GM18511 (cell line): ENCODE data around the gene FAAP100.
"Not testable (repeated sequence)": the region's sequence is repeated elsewhere in the genome, so short reads cannot be mapped to it uniquely, and the experiment has no call there.

Source experiments
- ATAC-seq: cut with Tn5 transposase; IDR thresholded peaks from one replicate; pipeline ENCODE4 v1.9.1; 2021; ENCODE audit warnings: mild to moderate bottlenecking, moderate library complexity; ENCODE audit not compliant: unreplicated experiment

FAAP100 gene

DNA sequence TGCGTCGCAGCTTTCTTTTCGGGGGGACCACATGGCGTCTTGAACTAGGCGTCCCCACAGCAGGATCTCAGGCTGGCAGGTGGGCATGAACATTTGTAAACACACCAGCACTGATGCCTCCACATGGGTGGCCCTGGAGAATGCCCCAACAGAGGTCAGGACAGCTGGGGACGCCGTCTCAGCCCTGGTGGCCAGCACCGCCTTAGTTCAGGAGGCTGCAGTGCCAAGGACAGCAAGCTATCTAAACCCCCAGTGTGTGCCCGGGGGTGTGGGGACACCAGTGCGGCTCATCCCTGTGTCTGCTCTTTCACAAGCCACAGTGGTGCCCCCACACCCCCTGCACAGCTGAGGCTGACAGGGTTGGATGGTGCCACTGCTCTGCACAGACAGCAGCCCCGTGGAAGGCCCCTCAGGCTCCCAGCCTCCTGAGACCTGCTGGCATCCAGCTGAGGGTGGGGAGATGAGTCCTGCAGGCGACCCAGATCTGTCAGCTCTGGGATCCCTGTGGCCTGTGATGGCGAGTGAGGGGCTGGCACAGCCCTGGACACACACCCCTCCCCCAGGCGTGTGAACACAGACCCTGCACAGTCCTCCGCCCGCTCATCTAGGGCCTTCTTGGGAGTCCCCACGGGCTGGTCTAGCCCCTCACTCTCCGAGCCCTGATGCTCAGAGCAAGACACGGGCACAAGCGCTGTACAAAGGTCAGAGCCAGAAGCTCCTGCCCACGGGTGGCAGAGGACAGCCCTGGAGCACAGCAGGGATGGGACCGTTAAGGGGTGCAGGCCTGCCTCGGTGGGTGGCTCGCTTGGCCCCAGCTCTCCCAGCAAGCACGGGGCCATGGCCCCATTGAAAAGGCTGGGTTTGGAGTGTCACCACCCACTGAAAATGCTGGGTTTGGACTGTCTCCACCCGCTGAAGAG lies 13.2 kb downstream of the FAAP100 start:
- ATAC-seq, result no peak

DNA sequence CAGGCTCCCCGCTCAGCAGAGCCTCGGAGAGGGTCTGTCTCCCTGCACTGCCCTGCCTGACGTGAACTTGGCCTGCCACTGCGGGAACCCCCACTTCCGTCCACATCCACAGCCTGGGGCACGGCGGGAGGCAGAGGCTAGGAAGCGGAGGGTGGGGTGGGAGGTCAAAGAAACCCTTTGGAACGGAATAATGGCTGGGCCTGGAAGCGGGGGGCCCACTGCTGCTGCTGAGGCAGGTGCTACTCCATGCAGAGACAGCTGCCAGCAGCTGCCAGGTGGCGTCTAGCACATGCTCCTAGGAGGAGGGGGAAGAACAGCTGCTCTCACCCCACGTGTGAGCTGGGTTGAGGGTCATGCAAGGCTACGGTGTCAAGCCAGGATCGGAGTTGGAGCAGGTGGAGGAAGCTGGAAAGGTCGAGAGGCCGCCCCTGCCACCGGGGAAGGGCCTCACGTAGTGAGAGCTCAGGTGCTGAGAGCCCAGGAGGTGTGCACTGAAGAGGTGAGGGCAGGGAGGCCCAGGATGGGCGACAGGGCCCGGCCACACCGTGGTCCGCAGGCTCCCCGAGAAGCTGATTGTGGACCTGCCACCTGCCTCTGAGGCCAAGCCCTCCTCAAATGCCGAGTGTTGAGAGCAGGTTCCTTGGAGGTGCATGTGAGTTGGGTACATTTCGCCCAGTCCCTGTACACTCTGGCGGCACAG lies 14.1 kb downstream of the FAAP100 start:
- no peak for ATAC-seq

DNA sequence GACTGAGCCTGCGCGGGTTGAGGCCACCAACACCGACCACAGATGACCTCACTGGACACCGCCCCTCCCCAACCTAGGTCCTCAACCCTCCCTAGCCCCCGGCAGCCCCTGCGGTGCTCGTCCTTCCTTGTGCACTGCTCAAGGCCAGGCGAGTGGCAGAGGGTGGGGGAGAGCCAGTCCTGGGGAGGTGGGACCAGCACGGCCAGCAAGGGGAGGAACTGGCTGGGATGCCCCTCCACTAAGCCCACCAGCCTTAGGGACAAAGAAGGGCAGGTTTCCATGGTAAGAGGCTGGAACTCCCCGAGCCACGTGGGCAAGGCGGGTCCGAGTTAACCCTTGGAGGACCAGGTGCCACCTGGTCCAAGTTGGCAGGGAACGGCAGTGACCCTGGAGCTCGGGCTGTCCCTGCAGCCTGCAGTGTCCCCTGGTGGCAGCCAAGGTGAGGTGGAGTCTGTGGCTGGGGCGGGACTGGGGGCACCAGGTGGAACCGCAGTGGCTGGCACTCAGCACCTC lies 14.8 kb downstream of the FAAP100 start:
- no peak for ATAC-seq

DNA sequence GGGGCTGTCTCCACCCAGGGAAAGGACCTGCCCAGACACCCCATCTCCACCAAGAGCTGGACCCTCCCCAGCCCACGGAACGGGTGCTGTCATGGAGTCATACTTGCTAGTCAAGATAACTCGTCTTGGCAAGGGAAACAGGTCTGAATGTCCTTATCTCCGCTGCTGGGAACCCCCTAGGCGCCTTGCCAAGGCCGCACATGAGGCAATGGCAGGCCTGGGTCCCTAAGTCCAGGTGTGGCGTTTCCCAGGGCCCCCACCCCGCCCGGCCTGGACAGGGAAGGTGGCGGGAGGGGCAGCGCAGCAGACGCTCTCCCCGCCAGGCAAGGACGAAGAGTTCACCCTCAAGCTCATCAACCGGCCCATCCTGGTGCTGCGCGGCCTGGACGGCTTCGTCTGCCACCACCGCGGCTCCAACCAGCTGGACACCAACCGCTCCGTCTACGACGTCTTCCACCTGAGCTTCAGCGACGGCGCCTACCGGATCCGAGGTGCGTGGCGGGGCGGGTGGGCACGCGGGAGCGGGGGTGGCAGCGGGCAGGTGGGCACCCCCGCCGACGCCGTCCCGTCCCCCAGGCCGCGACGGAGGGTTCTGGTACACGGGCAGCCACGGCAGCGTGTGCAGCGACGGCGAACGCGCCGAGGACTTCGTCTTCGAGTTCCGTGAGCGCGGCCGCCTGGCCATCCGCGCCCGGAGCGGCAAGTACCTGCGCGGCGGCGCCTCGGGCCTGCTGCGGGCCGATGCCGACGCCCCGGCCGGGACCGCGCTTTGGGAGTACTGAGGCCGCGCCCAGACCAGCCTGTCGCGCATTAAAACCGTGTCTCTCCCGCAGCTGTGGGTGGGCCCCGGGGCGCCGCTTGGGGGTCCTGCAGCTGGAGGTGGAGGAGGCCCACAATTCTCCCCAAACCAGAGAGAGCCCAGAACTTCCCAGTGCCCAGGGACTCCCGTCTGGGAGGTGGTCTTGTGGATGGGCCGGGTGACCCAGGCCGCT lies 15.6 kb downstream of the FAAP100 start:
- ATAC-seq, result no peak

DNA sequence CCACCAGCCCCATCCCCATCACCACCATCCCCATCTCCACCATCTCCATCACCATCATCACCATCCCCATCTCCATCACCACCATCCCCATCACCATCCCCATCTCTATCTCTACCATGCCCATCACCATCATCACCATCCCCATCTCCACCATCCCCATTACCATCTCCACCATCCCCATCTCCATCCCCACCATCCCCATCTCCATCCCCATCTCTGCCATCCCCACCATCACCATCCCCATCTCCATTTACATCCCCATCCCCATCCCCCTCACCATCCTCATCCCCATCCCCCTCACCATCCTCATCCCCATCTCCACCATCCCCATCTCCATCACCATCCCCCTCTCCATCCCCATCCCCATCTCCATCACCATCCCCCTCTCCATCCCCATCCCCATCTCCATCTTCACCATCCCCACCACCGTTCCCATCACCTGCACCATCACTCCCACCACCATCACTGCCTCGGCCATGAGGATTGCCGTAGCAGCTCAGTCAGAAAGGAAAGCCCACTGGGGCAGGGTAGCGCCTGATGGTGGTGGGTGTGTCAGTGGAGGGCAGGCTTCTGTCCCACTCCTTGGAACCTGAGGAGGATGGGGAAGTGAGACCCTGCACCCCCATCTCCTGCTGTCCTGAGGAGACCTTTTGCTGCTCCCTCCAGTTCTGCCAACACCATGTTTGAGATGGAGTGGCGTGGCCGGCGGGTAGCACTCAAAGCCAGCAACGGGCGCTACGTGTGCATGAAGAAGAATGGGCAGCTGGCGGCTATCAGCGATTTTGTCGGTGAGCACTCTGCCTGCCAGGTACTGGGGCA lies 16.5 kb downstream of the FAAP100 start:
- ATAC-seq, result no peak

DNA sequence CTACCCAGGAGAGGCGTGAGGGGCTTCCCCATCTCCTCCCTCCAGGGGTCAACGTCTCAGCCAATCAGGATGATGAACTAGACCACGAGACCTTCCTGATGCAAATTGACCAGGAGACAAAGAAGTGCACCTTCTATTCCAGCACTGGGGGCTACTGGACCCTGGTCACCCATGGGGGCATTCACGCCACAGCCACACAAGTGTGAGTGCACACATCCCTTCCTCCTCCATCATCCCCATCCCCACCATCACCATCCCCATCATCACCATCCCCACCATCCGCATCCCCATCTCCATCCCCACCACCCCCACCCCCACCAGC lies 17.2 kb downstream of the FAAP100 start:
- ATAC-seq, result no peak

DNA sequence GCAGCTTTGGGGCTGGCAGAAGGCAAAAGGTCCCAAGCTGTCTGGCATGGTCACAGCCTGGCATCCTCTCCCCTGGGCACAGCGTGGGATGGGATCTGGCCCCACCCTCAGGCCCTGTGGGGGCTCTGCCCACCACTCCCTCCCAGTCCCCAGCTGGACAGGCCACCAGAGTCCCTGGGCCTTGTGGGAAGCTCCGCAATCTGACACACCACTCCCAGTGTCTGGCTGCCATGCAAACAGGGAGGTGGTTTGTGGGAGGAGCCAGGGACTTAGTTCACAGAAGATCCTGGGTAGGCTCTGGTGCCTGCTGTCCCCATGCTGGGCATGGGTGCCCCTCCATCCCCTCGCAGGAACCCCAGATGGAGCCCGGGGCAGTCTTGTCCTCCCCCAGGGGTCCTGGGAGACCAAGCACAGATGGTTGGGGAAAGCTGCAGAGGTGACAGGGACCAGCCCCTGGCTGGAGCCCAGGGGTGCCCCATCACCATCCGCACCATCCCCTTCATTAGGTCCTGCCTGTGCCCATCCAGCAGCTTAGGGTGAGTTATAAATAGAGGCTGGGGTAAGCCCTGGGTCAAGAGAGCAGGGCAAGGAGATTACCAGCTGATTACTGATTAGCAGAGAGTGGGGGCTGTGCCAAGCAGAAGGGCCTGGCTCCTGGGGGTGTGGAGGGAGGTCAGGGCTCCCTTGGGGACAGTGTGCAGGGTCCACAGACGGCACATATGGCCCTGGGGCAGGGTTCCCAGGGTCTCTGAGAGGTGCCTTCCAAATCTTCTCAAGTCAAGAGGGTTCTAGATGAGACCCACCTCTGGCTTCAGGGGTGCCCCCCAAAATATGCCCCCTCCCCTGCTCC lies 17.8 kb downstream of the FAAP100 start:
- ATAC-seq, result no peak

DNA sequence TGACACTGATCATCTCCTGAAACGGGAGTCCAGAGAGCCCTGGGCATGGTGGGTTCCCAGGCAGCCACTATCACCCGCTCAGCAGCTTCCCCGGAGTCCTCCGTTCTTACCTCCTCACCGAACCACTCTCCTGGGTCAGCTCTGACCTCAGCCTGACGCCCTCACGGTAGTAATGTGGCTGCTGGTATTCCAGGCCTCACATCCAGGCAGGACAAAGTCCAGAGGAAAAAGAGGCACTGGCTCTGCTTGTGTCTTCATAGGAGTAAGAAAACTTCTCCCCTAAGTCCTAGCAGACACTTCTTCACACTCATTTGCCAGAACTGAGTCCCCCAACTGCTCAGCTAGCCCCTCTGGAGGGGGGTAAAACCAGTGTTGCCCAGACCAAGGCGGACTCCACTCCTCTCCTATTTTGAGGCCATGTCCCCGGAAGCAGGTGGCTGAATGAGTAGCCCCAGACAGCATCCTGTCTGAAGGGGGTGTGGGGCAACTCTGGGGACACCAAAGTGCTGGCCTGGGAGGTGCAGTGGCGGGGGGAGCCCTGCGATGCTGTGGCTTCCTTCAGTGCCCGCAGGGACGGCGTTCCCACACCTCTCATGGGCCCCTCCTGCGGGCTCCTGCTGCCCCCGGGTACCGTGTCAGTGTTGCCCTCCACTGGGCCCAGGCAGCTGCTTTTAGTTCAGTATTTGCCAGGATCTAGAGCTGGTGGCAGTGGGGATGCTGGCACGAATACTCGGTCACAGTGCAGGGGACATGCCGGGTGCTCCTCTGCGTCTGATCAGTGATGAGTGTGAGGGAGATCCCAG lies 18.6 kb downstream of the FAAP100 start:
- no peak for ATAC-seq

DNA sequence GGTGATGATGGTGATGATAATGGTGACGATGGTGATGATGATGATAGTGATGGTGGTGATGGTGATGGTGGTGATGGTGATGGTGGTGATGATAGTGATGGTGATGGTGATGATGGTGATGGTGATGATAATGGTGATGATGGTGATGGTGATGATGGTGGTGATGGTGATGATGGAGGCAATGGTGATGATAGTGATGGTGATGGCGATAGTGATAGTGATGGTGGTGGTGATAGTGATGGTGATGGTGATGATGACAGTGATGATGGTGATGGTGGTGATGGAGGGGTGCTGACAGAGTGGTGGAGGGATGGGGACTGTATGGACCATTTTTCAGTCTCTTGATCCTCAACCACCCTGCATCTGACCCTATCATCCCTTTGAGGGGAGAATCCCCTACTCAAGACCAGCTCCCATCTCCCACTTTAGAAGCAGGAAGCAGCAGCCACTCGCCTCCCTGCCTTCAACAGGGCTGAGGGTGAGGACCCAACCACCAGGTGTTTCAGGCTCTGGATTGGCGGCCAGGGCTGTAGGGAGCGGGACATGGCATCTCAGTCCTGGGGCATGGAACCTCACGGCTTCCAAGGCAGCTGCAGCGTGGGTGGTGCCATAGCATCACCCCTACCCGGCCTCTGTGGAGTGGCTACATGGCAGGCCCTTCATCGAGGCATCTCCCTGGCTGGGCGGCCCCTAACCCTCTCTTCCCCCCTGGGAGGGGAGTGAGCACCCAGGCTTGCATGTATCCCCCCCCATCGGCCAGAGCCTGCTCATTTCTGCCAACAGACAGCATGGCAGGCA lies 19.5 kb downstream of the FAAP100 start:
- no peak for ATAC-seq

DNA sequence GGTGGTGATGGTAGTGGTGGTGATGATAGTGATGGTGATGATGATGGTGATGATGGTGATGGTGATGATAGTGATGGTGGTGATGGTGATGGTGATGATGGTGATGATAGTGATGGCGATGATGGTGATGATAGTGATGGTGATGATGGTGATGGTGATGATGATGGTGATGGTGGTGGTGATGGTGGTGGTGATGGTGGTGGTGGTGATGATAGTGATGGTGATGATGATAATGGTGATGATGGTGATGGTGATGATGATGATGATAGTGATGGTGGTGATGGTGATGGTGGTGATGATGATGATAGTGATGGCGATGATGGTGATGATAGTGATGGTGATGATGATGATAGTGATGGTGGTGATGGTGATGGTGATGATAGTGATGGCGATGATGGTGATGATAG lies 20.2 kb downstream of the FAAP100 start:
- not testable (repeated sequence) for ATAC-seq

DNA sequence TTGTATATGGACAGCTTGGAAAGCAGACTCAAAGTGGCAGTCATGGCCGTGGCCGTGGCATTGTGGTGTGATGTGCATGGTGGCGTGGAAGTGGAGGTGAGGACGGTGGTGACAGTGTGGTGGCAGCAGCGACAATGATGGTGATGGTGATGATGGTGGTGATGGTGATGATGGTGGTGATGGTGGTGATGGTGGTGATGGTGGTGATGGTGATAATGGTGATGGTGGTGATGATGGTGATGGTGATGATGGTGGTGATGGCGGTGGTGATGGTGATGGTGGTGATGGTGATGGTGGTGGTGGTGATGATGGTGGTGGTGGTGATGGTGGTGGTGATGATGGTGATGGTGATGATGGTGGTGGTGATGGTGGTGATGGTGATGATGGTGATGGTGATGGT lies 21.1 kb downstream of the FAAP100 start:
- not testable (repeated sequence) for ATAC-seq

DNA sequence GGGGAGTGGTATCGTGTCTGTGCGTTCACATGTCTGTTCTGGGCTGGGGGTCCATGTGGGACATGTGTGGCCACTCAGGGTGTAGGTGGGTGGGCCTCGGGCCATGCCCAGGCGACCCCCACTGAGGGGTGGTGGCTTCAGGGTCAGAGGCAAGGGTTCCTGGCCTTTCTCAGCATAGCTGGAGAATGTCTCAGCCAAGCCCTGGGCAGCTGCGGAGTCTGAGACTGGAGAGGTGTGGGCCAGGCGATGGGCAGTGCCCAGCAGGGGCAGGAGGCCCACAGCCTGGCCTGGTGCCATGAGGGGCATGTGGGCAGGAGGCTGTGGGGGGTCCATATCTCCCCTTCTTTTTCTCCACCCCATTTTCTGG lies 22.7 kb downstream of the FAAP100 start:
- no peak for ATAC-seq

DNA sequence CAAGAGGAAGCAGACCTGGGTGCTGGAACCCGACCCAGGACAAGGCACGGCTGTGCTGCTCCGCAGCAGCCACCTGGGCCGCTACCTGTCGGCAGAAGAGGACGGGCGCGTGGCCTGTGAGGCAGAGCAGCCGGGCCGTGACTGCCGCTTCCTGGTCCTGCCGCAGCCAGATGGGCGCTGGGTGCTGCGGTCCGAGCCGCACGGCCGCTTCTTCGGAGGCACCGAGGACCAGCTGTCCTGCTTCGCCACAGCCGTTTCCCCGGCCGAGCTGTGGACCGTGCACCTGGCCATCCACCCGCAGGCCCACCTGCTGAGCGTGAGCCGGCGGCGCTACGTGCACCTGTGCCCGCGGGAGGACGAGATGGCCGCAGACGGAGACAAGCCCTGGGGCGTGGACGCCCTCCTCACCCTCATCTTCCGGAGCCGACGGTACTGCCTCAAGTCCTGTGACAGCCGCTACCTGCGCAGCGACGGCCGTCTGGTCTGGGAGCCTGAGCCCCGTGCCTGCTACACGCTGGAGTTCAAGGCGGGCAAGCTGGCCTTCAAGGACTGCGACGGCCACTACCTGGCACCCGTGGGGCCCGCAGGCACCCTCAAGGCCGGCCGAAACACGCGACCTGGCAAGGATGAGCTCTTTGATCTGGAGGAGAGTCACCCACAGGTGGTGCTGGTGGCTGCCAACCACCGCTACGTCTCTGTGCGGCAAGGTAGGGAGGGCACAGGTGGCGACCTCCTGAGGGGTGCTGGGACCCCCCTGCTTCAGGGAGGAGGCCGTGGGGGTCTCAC lies 23.3 kb downstream of the FAAP100 start:
- ATAC-seq, result no peak

DNA sequence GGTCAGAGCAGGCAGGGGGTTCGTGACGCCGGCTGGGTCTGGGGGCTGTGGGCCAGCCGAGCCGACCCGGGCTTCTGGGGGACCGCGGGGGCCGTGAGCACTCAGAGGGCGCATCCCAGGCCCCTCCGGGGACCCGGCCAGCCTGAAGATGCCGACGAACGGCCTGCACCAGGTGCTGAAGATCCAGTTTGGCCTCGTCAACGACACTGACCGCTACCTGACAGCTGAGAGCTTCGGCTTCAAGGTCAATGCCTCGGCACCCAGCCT lies 23.8 kb downstream of the FAAP100 start:
- ATAC-seq, result no peak

DNA sequence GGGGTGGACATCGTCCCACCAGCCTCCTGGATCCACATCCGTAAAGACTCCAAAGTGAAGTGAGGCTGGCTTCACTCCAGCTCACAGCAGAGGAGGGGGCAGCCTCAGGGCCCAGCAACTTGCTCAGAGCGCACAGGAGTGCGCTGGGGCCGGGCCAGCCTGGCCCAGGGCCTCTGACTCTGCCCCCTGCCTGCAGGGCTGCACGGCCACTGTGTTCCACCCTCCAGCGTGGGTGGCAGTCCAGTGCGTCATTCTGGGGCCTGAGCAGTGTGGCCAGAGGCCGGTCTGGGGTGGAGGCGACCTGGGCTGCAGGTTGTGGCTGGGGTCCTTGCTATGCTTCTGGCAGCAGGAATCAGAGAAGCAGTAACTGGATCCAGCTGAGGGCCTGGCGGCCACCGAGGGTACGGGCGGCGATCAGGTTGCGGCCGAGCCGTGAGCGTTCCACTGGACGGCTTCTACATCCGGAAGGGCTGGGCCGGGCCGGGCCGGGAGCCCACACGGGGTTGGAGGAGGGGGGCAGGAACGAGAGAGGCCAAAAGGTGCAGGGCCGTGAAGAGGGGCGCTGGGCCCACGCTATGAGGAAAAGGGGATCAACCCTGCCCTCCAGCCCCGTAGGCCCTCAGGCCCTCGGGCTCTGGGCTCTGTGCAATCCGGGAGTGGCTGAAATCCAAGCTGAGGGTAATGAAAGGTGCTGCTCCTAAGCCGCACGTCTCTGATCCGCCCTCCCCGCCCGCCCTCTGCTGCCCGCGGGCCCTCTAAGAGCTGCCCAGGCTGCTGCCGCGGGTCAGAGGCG lies 24.4 kb downstream of the FAAP100 start, which contains the start of gene FSCN2:
Gene FSCN2, plus strand, starts transcription at position 787 of the 793 bp plus-strand sequence. CDS start 155 bp downstream, outside the sequence.
- no peak for ATAC-seq
